Activated CD4-positive, alpha-beta T cell treated with anti-CD3 and anti-CD28 coated beads, Interleukin-2, amount 50 U/mL, for 1 hour (primary cell): Measurements from ENCODE around the gene SEPHS2.
A peak's percentile ranks its signal among the peaks of the same experiment; 100 is the strongest.

Experiments
- DNase-seq: peaks from one replicate; pipeline ENCODE4 v3.0.0-alpha.2; 2020

Gene SEPHS2

DNA sequence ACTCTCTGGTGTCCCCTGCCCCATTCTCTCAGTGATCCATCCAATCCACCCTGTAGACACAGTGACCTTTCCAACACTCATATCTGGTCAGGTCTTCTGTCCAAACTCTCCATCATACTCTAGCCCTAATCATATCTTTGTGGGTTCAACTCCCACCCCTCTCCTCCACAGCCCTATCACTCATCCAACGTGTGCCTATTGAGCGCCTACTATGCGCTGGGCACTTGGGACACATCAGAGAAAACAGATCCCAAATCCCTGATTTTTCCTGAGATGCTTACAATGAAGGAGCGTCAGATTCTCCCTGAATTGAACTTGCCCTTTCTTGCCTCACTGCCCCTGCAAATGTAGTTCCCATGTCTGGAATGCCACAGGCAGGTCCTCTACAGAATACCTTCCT lies 17.6 kb downstream of the SEPHS2 start:
- no peak for DNase-seq

DNA sequence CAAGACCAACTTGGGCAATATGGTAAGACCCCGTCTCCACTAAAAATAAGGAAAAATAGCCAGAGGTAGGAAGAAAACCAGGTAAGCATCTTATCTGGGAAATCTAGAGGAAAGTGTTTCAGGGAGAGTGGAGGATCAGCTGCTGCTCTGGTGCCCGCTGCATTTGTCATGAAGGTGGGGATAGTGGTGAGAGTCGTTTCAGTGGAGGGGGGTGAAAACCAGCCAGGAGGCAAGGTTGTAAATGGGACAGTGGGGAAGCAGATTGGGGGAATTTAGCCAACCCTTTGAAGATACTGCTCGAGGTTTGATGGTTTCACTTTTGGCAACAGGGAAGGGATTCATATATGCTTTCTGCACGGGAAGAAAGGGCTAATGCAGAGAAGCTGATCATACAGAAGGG lies 24.7 kb downstream of the SEPHS2 start:
- DNase-seq: no peak

DNA sequence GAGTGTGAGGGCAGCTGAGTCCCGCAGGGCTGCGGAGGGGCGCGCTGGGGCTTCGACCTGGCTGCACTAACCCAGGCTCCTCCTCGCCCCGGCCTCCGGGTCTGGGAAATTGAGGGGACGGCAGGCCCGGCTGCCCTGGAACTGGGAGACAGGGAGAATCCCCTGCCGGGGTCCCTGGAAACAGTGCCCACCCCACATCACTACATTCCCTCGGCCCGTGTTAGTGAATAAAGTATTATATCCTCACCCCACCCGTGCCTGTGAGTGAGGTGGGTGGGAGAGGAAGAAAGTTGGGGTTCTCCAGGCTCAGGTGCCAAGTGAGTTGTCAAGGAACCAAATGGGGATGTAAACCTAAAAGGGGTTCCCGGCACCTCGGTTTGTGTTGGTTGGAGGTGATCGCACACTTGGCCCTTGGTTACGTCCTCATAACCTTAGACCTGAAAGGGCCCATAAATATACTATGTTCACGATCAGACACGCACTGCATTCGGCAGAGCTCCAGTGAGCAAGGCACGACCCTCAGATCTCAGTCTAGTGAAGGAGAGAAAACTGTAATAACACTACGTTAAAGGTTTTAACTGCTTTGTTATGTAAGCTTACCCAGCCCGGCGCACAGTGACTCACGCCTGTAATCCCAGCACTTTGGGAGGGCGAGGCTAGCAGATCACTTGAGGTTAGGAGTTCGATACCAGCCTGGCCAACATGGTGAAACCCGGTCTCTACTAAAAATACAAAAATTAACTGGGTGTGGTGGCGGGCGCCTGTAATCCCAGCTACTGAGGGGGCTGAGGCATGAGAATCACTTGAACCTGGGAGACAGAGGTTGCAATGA lies 27.1 kb downstream of the SEPHS2 start:
- no peak for DNase-seq

DNA sequence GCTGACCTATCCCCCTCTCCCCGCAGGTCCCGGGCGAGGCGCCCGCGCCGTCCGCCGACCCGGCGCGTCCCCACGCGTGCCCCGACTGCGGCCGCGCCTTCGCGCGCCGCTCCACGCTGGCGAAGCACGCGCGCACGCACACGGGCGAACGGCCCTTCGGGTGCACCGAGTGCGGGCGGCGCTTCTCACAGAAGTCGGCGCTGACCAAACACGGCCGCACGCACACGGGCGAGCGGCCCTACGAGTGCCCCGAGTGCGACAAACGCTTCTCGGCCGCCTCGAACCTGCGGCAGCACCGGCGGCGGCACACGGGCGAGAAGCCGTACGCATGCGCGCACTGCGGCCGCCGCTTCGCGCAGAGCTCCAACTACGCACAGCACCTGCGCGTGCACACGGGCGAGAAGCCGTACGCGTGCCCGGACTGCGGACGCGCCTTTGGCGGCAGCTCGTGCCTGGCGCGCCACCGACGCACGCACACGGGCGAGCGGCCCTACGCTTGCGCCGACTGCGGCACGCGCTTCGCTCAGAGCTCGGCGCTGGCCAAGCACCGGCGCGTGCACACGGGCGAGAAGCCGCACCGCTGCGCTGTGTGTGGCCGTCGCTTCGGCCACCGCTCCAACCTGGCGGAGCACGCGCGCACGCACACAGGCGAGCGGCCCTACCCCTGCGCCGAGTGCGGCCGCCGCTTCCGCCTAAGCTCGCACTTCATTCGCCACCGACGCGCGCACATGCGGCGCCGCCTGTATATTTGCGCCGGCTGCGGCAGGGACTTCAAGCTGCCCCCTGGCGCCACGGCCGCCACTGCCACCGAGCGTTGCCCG lies 27.9 kb downstream of the SEPHS2 start:
- peak; percentile 85 for DNase-seq

DNA sequence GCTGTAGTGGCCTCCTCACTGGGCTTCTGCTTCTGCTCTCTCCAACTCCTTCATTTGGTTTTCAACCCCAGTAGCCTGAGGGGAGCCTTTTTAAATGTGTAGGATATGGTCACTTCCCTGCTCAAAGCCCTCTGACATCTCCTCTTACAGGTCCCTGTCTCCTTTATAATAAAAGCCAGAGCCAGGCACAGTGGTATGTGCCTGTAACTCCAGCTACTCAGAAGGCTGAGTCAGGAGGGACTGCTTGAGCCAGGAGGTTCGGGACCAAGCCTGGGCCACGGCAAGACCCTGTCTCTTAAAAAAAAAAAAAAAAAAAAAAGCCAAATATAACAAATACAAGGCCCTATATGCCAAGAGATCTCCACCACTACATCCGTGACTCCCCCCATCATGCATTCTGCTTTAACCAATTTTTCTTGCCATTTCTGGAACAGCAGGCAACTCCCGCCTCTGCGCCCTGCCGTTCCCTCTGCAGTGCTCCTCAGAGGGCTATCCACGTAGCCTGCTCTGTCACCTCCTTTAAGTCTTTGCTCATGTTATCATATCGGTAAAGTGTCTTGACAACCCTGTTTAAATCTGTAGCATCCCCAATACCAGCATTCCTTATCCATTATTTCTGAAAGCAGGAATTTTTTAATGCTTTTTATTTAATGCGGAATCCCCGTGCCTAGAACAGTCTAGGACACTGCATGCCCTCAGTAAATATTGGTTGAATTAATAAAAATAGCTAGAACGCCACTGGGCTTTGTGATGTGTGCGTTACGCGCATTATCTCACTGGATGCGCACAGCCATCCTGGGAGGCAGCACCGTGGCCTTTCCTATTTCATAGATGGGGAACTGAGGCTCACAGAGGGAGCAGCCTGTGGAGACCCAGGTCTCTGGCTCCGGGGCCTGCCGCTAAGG lies 28.8 kb downstream of the SEPHS2 start:
- DNase-seq: no peak

DNA sequence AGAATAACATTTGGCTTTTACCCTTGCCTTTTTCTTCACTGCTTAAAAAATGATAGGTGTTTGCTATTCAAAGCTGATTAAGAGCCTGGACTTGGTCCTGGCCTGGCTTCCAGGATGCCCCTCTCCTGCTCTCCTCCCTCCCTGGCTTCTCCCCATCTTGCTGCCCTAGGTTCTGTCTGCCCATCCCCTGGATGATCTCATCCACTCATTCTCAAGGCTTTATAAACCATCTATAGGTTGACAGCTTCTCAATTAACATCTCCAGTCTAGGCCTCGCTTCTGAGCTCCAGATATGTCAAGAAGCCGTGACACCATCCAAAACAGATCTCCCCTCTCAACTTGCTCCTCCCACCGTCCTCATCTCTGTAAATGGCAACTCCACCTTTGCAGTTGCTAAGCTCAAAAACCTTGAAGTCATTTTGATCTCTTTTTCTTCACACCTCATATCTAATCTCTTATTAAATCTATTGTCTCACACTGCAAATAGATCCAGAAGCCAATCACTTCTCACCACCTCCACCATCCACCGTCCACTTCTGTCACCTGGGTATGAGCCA lies 29.5 kb downstream of the SEPHS2 start:
- DNase-seq: no peak

DNA sequence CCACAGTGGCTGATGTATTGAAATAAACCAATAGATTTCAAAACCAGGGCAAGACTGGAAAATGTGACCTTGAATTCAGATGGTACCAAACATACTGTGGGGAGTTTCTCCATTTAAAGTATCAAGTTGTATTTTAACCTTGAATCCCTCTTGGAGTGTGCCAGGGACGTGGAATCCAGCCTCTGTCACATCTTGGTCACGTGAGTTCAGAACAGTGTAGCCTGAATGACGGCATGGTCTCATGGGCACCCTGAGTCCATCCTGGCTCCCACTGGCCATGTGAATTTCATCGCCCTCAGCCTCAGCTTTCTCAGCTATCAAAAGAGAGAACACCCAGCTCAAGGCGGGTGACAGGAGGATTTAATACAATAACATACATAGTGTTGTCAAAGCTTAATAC lies 31.5 kb downstream of the SEPHS2 start:
- DNase-seq: no peak

DNA sequence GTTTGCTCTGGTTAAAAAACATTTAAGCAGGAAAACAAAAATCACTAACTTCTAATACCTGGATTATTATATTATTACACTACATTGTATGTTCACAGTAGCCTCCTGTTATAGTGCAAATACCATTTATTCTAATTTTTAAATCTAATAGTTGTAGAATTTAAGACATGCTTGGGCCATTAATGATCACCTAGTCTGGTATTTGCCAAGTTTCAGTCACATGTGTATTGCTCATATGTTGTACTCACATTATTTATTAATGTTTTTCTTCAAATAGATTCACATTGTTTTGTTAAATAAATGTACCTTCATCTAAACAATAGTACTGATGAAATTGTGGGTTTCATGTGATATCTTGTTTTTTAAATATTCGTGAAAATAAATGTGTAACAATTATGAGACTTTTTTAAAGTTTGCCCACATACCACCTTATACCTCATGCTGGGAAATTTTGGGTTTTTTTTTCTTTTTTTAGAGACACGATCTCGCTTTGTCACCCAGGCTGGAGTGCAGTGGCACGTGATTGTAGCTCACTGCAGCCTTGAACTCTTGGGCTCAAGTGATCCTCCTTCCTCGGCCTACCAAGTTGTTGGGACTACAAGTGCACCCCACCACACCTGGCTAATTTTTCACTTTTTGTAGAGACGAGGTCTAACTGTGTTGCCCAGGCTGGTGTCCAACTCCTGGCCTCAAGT lies 32.4 kb downstream of the SEPHS2 start:
- DNase-seq: no peak

DNA sequence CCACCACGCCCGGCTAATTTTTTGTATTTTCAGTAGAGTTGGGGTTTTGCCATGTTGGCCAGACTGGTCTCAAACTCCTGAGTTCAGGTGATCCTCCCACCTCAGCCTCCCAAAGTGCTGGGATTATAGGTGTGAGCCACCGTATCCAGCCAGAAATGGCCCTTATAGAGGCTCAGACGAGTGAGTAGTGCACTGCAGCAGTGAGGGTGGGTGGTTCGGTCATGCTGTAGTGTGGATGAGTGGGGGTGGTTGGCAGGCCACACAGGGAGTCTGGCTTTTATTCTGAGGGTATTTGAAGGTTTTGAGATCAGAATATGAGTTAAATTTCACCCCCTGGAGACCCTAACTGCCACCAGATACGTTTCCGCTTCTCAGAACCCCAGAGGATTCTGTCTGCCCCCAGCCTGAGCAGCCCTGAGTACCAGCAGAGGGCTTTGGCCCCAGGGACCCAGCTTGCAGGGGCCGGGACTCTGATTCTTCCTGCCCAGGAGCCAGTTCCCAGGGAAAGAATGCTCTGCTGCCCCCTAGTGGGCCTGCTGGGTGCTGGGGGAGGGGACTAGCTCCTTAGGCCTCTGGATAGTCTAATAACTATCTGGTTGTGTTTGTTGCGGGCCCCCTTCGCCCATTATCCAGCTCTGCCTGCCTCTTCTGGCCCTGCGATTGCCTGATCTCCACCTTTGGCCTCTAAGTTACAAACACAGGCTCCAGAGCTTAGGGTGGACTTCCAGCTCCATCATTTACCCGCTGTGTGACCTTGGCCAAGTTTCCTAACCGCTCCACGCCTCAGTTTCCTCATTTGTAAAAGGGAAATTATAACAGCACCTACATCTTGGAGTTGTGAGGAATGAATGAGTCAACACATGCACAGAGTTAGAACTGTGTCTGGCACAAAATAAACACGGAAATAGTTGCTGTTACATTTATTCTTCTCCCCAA lies 36.3 kb downstream of the SEPHS2 start:
- DNase-seq: peak; percentile 95

DNA sequence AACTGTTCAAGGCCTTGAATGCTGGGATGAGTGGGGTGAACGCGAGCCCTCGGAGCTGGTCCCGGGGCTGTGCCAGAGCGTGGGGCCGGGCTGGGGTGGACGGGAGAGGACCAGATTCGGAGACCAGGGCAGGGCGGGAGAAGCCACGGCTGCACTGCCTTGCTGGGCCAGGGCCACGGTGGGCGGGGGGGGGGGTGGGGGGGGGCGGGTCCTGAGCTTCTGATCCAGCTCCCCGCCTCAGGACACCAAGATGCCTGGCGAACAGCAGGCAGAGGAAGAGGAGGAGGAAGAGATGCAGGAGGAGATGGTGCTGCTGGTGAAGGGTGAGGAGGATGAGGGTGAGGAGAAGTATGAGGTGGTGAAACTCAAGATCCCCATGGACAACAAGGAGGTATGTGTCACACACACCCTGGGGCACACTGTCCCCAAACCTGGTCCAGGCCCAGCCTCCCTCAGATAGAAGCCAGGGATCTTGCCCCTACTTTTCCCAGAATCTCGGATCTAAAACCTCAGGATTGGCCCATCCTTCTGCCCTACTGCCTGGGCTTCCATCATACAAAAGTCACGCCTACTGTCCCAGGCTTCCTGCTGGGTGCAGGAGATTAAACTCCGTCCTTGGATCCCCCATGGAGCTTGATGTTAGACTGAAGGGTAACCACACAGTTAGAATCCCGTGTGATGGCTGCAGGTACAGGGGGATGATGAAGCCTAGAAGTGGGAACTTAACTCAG lies 37.7 kb downstream of the SEPHS2 start:
- DNase-seq: no peak

DNA sequence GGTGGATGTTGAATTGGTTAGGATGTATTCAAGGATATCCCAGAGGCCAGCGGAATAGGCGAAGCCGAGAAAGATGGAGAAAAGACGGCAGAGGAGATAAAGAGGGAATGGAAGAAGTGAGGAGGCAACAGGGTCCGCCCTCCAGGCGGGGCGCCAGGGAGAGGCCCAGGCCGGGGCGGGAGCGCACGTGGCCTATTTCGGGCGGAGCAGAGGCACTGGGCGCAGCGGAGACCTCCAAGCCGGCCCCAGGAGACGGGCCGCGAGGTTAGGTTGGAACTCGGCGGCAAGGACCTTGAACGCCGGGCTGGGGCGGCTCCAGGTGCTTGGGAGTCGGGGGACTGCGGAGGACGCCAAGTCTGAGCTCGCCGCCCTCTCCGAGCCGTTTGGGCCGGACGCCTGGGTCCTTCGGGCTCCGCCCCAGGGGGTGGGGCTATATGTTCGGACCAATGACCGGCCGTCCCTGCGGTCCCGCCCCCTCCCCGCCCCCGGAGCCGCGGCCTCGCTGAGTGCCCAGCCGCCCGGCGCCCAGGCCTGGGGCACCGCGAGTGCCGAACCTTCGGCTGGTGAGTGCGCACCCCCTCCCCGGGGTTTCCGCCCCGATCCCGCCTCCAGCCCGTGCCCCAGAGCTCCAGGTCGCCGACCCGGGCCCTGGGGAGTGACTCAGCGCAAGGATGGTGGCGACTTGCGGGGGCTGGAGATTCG lies 38.4 kb downstream of the SEPHS2 start, which contains the start of gene ZNF771:
Gene ZNF771, plus strand, starts transcription at position 505 of the 702 bp plus-strand sequence. CDS start 448 bp downstream, outside the sequence.
- peak; percentile 84 for DNase-seq

DNA sequence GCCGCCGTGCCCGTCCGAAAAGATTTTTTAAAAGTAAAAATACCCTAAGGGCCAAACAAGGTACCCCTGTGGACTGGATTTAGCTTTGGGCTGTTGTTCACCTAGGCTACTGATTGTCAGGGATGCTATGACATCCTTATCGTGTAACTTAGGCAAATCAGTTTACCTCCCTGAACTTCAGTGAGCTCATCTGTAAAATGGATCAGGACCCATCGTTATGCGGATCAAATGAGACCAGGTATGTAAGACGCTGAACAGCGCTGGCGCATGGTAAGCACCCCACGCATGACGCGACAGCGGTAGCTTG lies 38.9 kb downstream of the SEPHS2 start:
- DNase-seq: no peak

DNA sequence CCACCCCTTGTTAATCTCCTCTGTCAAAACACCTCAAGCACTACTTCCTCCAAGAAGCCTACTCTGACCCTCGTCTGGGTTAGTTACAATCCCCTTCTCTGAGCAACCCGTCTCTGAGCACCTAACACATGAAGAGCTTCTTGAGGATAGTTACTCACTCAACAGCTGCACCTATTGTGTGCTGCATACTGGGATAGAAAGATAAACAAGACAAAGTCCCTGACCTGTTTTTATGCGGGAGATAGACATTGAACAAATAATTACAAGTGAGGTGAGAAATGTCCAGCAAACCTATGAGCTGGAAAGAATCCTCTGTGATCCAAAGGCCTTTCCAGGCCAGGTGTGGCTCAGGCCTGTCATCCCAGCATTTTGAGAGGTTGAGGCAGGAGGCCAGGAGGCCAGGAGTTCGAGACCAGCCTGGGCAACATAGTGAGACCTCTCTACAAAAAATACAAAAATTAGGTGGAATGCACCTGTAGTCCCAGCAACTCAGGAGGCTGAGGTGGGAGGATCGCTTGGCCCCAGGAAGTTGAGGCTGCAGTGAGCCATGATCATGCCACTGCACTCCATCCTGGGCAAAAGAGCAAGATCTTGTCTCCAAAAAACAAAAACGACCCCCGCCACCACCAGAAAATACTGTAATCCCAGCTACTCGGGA lies 43.8 kb downstream of the SEPHS2 start:
- DNase-seq: no peak

DNA sequence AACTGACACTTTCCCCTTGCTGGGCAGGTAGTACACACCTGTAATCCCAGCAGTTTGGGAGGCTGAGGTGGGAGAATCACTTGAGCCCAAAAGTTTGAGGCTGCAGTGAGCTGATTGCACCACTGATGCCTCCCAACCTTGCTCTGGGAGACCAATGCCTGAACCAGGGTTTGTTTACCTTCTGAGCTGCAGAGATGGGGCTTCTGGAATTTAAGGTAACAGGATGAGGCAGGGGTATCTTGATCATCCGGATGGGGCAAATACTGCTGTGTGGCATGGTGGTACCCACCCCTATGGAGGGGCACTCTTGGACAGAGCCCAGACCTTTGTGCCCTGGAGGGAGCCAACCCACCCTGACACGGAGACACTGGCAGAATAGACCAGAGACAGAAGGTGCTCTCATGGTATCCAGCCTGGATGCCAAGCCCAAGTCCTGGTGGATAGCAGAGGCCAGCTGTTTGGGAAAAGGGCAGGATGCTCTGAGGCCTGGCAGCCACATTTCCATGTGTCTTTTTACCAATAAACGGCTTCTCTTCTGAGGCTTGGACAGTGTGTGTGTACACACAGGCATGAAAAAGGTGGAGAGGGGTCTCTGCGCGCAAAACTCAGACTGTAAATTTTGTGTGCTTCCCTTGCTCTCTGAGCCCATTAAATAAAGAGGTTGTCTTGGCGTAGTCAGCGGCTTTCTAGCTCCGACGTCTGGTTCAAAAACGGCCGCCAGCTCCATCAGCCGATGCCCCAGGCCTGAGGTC lies 46.1 kb downstream of the SEPHS2 start:
- no peak for DNase-seq

DNA sequence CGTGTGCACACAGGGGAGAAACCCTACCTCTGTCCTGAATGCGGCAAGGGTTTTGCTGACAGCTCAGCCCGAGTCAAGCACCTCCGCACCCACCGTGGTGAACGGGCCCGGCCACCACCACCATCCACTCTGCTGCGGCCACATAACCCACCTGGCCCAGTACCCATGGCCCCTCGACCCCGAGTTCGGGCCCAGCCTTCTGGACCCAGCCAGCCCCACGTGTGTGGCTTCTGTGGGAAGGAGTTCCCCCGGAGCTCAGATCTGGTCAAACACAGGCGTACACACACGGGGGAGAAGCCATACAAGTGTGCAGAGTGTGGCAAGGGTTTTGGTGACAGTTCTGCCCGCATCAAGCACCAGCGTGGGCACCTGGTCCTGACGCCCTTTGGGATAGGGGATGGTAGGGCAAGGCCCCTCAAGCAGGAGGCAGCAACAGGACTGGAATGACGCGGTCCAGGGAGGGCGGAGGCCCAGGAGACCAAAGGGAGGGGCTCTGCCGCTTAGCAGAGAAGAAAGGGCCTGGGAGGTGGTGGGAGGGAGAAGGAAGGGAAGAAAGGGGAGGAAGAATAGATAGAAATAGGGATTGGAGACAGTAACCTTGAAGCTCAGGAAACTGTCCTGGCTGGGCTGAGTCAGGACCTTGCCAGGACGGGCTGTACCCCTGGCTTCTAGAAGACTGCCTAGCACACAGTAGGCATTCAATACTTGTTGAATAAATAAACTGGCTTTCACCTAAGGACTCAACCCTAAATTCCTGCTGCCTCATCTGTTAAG lies 46.8 kb downstream of the SEPHS2 start:
- no peak for DNase-seq

DNA sequence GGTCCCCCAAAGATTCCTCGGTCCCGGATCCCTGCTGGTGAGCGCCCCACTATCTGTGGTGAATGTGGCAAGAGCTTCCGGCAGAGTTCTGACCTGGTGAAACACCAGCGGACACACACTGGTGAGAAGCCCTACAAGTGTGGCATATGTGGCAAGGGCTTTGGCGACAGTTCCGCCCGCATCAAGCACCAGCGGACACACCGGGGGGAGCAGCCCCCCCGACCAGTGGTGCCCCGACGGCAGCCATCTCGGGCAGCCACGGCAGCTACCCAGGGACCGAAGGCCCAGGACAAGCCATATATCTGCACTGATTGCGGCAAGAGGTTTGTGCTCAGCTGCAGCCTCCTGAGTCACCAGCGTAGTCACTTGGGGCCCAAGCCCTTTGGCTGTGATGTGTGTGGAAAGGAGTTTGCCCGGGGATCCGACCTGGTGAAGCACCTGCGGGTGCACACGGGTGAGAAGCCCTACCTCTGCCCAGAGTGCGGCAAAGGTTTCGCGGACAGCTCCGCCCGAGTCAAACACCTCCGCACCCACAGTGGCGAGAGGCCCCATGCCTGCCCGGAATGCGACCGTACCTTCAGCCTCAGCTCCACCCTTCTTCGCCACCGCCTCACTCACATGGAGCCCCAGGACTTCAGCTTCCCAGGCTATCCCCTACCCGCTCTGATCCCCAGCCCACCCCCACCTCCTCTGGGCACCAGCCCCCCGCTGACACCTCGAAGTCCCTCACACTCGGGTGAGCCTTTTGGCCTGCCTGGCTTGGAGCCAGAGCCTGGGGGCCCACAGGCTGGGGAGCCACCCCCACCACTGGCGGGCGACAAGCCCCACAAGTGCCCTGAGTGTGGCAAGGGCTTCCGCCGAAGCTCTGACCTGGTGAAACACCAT lies 47.7 kb downstream of the SEPHS2 start:
- no peak for DNase-seq
